Smooth muscle cell (in vitro differentiated cells): ENCODE data around the gene RAPGEF1. TPM values are rescaled to one million over a fixed set of nuclear protein-coding genes. Genes with fewer than 3 reads are reported as not detected.

Experiments
- DNase-seq: peaks from one replicate; lab custom pipeline; 2025; ENCODE audit not compliant: unreplicated experiment; lab: John Stamatoyannopoulos, UW
- H2AFZ ChIP-seq: fragments of 200-600 bp; sonication (generic); 2 replicates; pipeline ENCODE4 v1.6.0; 2016; ENCODE audit warnings: antibody characterized with exemption, low read depth, mild to moderate bottlenecking
- H3F3A ChIP-seq: fragments of 200-600 bp; sonication (generic); 2 replicates; pipeline ENCODE4 v1.6.0; 2017; ENCODE audit warnings: antibody characterized with exemption, low read depth
- H3K27ac ChIP-seq: fragments of 200-600 bp; sonication (generic); 2 replicates; pipeline ENCODE4 v1.5.1; 2016; ENCODE audit warnings: low read depth, mild to moderate bottlenecking
- H3K27me3 ChIP-seq: fragments of 200-600 bp; sonication (generic); 2 replicates; pipeline ENCODE4 v1.6.1; 2016; ENCODE audit warnings: low read depth, mild to moderate bottlenecking
- H3K36me3 ChIP-seq: fragments of 200-600 bp; sonication (generic); 2 replicates; pipeline ENCODE4 v1.5.1; 2016; ENCODE audit warnings: low read depth
- H3K4me1 ChIP-seq: fragments of 200-600 bp; sonication (generic); 2 replicates; pipeline ENCODE4 v1.5.1; 2016; ENCODE audit warnings: low read depth
- H3K4me2 ChIP-seq: fragments of 200-600 bp; sonication (generic); 2 replicates; pipeline ENCODE4 v1.6.0; 2016; ENCODE audit warnings: mild to moderate bottlenecking
- H3K4me3 ChIP-seq: fragments of 200-600 bp; sonication (generic); 2 replicates; pipeline ENCODE4 v1.5.1; 2016; ENCODE audit warnings: mild to moderate bottlenecking
- H3K79me2 ChIP-seq: fragments of 200-600 bp; sonication (generic); 2 replicates; pipeline ENCODE4 v1.6.0; 2016; ENCODE audit warnings: low read depth, mild to moderate bottlenecking
- H3K9ac ChIP-seq: fragments of 200-600 bp; sonication (generic); 2 replicates; pipeline ENCODE4 v1.6.0; 2016; ENCODE audit warnings: low read depth
- H3K9me3 ChIP-seq: fragments of 200-600 bp; sonication (generic); replicated peaks from 2 replicates; pipeline ENCODE4 v1.5.1; 2016; ENCODE audit warnings: low read depth
- H4K20me1 ChIP-seq: fragments of 200-600 bp; sonication (generic); 2 replicates; pipeline ENCODE4 v1.6.0; 2016; ENCODE audit warnings: low read depth
- WGBS: methylation state at CpG from one replicate; pipeline ENCODE4 v1.1.7; 2016; ENCODE audit warnings: low lambda C conversion rate; 5-methylcytosine and 5-hydroxymethylcytosine counted together
- polyA plus RNA-seq: library from polyadenylated mRNA; unstranded; fragments of >200 nt; fragmentation: Nextera tagmentation; extraction: Ambion mirVana; gene quantifications from 2 replicates; pipeline ENCODE4 v1.2.1, GENCODE V29; 2016
- total RNA-seq: library from RNA; depleted of rRNA; stranded (reverse); fragments of >200 nt; gene quantifications from 2 replicates; pipeline ENCODE4 v1.2.3, GENCODE V29; 2014
- TF ChIP-seq, protein P1 (sequence below): fragments of 200-600 bp; sonication (generic); IDR thresholded peaks from 2 replicates; pipeline ENCODE4 v1.5.1; 2017; ENCODE audit warnings: borderline replicate concordance, mild to moderate bottlenecking, antibody characterized with exemption; ENCODE audit not compliant: insufficient read depth, poor library complexity, severe bottlenecking

The RAPGEF1 gene
- total and polyA plus RNA-seq, 2 experiments from 2014 or later, result 16.4 to 17.8 TPM

DNA sequence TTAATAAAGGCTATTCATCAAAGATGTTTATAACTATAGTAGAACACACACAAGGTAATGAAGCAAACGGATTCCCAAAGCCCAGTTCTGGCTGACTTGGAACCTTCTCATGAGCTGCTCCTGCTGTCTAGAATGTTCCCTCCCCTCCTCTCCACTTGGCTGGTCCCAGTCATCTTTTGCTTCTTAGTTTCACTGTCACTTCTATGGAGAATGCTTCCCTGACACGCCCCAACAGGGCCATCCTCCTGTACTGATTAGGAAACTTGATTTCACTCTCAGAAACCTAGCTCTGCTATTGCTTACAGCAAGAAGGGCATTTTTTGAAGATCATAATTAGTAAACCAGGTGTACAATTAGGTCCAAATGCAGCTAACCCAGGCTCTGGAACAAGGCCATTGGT, 3.2 kb upstream of the RAPGEF1 start:
- Histone ChIP-seq H3F3A (no peaks in the 10 kb centered on the region), H2AFZ (no peak overlapping the region), H4K20me1 (peaks cover 10% of the 10 kb centered on the region), H3K4me2 (no peak overlapping the region), H3K9me3 (no peaks in the 10 kb centered on the region), H3K4me1 (peaks cover 7% of the 10 kb centered on the region), H3K27ac (no peak overlapping the region), H3K36me3 (no peaks in the 10 kb centered on the region), H3K27me3 (no peaks in the 10 kb centered on the region), H3K4me3 (no peak overlapping the region), H3K79me2 (peaks cover 12% of the 10 kb centered on the region), H3K9ac (no peak overlapping the region)
- 93% methylated on average over 2 of the region's 2 CpGs for WGBS
- TF ChIP-seq, protein P1, sequence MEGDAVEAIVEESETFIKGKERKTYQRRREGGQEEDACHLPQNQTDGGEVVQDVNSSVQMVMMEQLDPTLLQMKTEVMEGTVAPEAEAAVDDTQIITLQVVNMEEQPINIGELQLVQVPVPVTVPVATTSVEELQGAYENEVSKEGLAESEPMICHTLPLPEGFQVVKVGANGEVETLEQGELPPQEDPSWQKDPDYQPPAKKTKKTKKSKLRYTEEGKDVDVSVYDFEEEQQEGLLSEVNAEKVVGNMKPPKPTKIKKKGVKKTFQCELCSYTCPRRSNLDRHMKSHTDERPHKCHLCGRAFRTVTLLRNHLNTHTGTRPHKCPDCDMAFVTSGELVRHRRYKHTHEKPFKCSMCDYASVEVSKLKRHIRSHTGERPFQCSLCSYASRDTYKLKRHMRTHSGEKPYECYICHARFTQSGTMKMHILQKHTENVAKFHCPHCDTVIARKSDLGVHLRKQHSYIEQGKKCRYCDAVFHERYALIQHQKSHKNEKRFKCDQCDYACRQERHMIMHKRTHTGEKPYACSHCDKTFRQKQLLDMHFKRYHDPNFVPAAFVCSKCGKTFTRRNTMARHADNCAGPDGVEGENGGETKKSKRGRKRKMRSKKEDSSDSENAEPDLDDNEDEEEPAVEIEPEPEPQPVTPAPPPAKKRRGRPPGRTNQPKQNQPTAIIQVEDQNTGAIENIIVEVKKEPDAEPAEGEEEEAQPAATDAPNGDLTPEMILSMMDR, result no peak
- DNase-seq, result no peak

- no peak overlapping the region for H2AFZ ChIP-seq
- no peaks in the 10 kb centered on the region for H3K36me3 ChIP-seq
- no peak overlapping the region for H3K4me2 ChIP-seq
- H4K20me1 ChIP-seq, result peaks cover 27% of the 10 kb centered on the region
- 94% methylated on average over 5 of the region's 5 CpGs for WGBS
- no peak overlapping the region for H3K27ac ChIP-seq
- TF ChIP-seq, protein P1, result no peak
- no peaks in the 10 kb centered on the region for H3K27me3 ChIP-seq
- no peak overlapping the region for H3K9ac ChIP-seq
- no peaks in the 10 kb centered on the region for H3F3A ChIP-seq
- no peak overlapping the region for H3K4me3 ChIP-seq
- peaks cover 34% of the 10 kb centered on the region for H3K79me2 ChIP-seq
- DNase-seq, result no peak
- H3K9me3 ChIP-seq, result no peaks in the 10 kb centered on the region
- peaks cover 7% of the 10 kb centered on the region for H3K4me1 ChIP-seq
These were observed 1.0 kb upstream of the RAPGEF1 start for GRCh38 chr9:131740898-131741297.

- Histone ChIP-seq H3K9me3 (no peaks in the 10 kb centered on the region), H3K36me3 (no peaks in the 10 kb centered on the region), H4K20me1 (peaks cover 43% of the 10 kb centered on the region), H3K79me2 (peaks cover 47% of the 10 kb centered on the region), H3K4me2 (peak overlapping the region; percentile 98), H2AFZ (peak overlapping the region; percentile 43), H3K27me3 (no peaks in the 10 kb centered on the region), H3K4me1 (peaks cover 8% of the 10 kb centered on the region), H3K27ac (no peak overlapping the region), H3K9ac (peak overlapping the region; percentile 62), H3F3A (peaks cover 8% of the 10 kb centered on the region), H3K4me3 (peak overlapping the region; percentile 74)
- TF ChIP-seq, protein P1, result no peak
- under 1% methylated on average over 53 of the region's 96 CpGs for WGBS
- peak; percentile 6 for DNase-seq
These were observed 530 bp downstream of the RAPGEF1 start for GRCh38 chr9:131739133-131739958.
